ENCODE measurements around the gene UBL3. TPM values are rescaled to one million over a fixed set of nuclear protein-coding genes. Genes with fewer than 3 reads are reported as not detected.

The UBL3 gene
- total and polyA plus RNA-seq, 2 of the 8 experiments (the other 6 are each of a cell fraction or from before 2014, with no cell fraction given): 5.3 to 16.1 TPM

DNA sequence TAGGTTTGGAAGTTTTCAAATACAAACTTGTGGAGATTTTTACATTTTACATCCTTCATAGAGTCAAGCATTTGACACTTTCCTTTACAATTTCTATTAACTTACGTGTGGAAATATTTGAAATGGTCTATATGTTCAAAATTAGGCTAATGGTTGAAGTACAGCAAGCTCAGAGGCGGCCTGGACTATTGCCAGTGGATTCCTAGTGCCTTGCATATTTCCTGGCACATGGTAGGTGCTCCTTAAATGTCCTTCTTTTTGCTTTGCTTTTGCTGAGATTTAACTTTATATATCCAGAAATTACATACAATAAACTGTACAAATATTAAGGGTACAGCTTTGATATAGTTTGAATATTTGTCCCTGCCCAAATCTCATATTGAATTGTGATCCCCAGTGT lies 93.9 kb downstream of the UBL3 start (continued):
- TF ChIP-seq RXRA (IDR thresholded peaks at IDR 0.05; ENCODE audit: insufficient read depth, low read depth, low read length) (no peak), FOSL1 (IDR thresholded peaks at IDR 0.05; ENCODE audit: insufficient read depth, low read depth, low read length) (no peak)
